Measurements from ENCODE around the gene ZFYVE21.

Gene ZFYVE21

DNA sequence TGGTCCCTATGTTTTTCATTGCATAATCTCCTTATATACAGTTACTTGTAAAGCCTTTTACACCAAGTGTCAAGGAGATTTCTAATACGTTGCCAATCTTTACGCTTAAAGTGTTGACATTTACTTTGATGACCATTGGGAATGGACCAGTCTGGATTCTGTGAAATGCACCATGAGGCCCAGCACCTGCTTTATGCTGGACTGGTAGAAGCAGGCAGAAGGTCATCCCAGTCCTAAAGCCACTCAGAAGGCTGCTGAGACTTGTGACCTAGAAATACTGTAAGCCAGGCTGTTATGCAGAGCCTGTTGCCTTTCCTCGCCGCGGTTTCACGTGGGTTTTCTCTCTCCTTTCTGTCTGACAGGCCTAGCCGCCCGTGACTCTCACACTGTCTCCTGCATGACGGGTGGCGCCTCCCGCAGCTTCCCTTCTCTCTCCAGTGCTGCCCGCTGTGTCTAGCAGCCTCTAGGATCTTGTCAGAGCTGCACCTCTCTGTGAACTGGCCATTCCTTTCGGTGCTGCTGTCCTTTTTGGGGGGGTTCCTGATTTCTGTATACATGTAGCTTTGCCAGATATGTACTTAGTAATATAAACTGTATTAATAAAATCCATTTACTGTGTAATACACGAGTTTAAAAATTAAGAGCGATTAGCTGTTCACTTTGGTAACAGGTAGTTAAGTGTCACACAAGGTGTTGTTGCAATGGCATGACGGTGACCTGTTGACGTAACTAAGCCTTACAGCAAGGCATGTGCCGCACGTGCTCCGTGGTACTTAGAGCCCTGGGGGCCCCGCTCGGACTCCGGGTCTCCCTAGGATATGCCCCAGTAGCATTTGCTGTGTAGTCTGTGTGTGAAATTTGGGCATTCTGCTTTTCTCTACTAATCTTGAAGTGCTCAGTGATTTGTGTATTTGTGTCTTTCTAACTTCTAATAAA lies 30.1 kb upstream of the ZFYVE21 start:
- TF ChIP-seq, protein P1, sequence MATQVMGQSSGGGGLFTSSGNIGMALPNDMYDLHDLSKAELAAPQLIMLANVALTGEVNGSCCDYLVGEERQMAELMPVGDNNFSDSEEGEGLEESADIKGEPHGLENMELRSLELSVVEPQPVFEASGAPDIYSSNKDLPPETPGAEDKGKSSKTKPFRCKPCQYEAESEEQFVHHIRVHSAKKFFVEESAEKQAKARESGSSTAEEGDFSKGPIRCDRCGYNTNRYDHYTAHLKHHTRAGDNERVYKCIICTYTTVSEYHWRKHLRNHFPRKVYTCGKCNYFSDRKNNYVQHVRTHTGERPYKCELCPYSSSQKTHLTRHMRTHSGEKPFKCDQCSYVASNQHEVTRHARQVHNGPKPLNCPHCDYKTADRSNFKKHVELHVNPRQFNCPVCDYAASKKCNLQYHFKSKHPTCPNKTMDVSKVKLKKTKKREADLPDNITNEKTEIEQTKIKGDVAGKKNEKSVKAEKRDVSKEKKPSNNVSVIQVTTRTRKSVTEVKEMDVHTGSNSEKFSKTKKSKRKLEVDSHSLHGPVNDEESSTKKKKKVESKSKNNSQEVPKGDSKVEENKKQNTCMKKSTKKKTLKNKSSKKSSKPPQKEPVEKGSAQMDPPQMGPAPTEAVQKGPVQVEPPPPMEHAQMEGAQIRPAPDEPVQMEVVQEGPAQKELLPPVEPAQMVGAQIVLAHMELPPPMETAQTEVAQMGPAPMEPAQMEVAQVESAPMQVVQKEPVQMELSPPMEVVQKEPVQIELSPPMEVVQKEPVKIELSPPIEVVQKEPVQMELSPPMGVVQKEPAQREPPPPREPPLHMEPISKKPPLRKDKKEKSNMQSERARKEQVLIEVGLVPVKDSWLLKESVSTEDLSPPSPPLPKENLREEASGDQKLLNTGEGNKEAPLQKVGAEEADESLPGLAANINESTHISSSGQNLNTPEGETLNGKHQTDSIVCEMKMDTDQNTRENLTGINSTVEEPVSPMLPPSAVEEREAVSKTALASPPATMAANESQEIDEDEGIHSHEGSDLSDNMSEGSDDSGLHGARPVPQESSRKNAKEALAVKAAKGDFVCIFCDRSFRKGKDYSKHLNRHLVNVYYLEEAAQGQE (IDR thresholded peaks at IDR 0.05; ENCODE audit: insufficient replicate concordance, low read depth): no peak
- TF ChIP-seq GABPA (IDR thresholded peaks at IDR 0.05; ENCODE audit: low read depth): no peak
- no peak overlapping the region for H3K4me3 ChIP-seq (replicated peaks; ENCODE audit: insufficient read depth, low read length)
- H3K27ac ChIP-seq (replicated peaks): no peak overlapping the region
- no peak for DNase-seq (ENCODE audit: low read depth in 1 of 2, low spot score in 1 of 2)
- no peaks in the 10 kb centered on the region for H3K27me3 ChIP-seq (ENCODE audit: insufficient read depth, poor library complexity, severe bottlenecking)

DNA sequence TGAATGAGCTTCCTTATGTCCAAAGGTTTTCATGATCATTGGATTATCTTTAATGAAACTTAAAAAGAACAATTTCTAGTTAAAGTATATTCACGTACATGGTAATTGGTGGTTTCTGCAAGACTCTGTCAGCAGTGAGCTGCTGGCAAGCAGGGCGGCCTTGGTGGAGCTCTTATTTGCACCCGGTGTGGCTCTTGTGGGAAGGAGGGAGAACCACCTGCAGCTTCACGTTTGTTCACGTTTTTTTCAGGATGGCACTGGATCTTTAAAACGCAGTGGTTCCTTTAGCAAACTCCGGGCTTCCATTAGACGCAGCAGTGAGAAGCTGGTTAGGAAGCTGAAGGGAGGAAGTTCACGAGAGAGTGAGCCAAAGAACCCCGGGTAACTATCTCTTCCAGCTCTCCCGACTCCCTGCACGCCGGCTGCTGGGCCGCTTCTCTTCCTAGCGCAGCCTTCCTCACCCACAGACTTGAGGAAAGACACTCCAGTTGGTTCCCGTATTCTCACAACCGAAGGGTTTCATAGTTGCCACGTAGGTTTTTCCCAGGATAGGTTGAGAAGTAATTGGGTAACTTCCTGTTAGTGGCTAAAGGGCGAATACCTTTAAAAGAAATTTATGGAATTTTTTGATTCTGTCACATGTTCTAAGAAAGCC lies 28.7 kb upstream of the ZFYVE21 start:
- Histone ChIP-seq H3K27ac (replicated peaks) (no peak overlapping the region), H3K27me3 (ENCODE audit: insufficient read depth, poor library complexity, severe bottlenecking) (no peaks in the 10 kb centered on the region), H3K4me3 (replicated peaks; ENCODE audit: insufficient read depth, low read length) (no peak overlapping the region)
- no peak for TF ChIP-seq SPI1 (IDR thresholded peaks at IDR 0.05; ENCODE audit: borderline replicate concordance, low read depth)
- TF ChIP-seq CTCF (IDR thresholded peaks at IDR 0.05; ENCODE audit: insufficient read depth, low read length): no peak
- TF ChIP-seq POLR2AphosphoS5 (IDR thresholded peaks at IDR 0.05; ENCODE audit: low read depth): no peak
- no peak for TF ChIP-seq GABPA (IDR thresholded peaks at IDR 0.05; ENCODE audit: low read depth)
- TF ChIP-seq, protein P1 (IDR thresholded peaks at IDR 0.05; ENCODE audit: insufficient replicate concordance, low read depth): no peak
- DNase-seq (ENCODE audit: low read depth in 1 of 2, low spot score in 1 of 2): no peak

DNA sequence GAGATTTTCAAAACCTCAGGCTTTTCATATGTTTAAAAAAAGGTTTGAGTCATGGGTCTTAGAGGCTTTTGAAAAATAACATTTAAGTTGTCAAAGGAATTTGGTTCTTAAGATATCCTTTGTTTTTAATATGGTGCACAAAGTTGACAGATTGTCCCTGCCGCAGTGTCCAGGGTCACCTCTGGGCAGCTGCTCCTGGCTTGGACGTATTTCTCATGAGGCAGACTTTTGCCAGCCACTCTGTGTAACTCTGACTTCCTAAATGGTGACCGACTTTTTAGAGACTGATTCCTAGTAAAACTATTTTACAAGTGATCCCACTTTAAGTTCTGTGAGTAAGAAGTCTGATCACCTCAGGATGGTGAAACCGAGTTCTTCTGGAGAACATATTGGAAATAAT lies 27.9 kb upstream of the ZFYVE21 start:
- Histone ChIP-seq H3K27ac (replicated peaks) (no peak overlapping the region), H3K4me3 (replicated peaks; ENCODE audit: insufficient read depth, low read length) (no peak overlapping the region), H3K27me3 (ENCODE audit: insufficient read depth, poor library complexity, severe bottlenecking) (no peaks in the 10 kb centered on the region)
- no peak for DNase-seq (ENCODE audit: low read depth in 1 of 2, low spot score in 1 of 2)
- TF ChIP-seq, protein P1 (IDR thresholded peaks at IDR 0.05; ENCODE audit: insufficient replicate concordance, low read depth): no peak

- H3K27ac ChIP-seq (replicated peaks): no peak overlapping the region
- TF ChIP-seq GABPA (IDR thresholded peaks at IDR 0.05; ENCODE audit: low read depth) (no peak), POLR2AphosphoS5 (IDR thresholded peaks at IDR 0.05; ENCODE audit: low read depth) (no peak), CTCF (IDR thresholded peaks at IDR 0.05; ENCODE audit: insufficient read depth, low read length) (no peak), SPI1 (IDR thresholded peaks at IDR 0.05; ENCODE audit: borderline replicate concordance, low read depth) (no peak)
- TF ChIP-seq, protein P1 (IDR thresholded peaks at IDR 0.05; ENCODE audit: insufficient replicate concordance, low read depth): no peak
- no peaks in the 10 kb centered on the region for H3K27me3 ChIP-seq (ENCODE audit: insufficient read depth, poor library complexity, severe bottlenecking)
- no peak for DNase-seq (ENCODE audit: low read depth in 1 of 2, low spot score in 1 of 2)
- no peak overlapping the region for H3K4me3 ChIP-seq (replicated peaks; ENCODE audit: insufficient read depth, low read length)
Measured at GRCh38 chr14:103688441-103688840, 27.2 kb upstream of the ZFYVE21 start.

Data from HL-60 (cell line).